MM.1S (cell line): ENCODE measurements around the gene RIPOR2.

Experiments
- DNase-seq: peaks from one replicate; pipeline ENCODE4 v3.0.0-alpha.2; 2015
- H2AFZ ChIP-seq: fragments of 300-600 bp; sonication (generic); 2 replicates; pipeline ENCODE4 v1.6.0; 2016; ENCODE audit warnings: antibody characterized with exemption, low read length
- H3F3A ChIP-seq: fragments of 300-600 bp; sonication (generic); 2 replicates; pipeline ENCODE4 v1.6.1; 2016; ENCODE audit warnings: mild to moderate bottlenecking, antibody characterized with exemption, low read length, moderate library complexity, mixed read lengths; ENCODE audit not compliant: insufficient read depth
- H3K27ac ChIP-seq: fragments of 300-600 bp; sonication (generic); 2 replicates; pipeline ENCODE4 v1.5.1; 2016; ENCODE audit warnings: mild to moderate bottlenecking, low read length
- H3K27me3 ChIP-seq: fragments of 300-600 bp; sonication (generic); replicated peaks from 2 replicates; pipeline ENCODE4 v1.6.0; 2016; ENCODE audit warnings: low read length; ENCODE audit not compliant: insufficient read depth
- H3K36me3 ChIP-seq: fragments of 300-600 bp; sonication (generic); replicated peaks from 2 replicates; pipeline ENCODE4 v1.6.1; 2016; ENCODE audit warnings: mild to moderate bottlenecking, low read length, mixed read lengths; ENCODE audit not compliant: insufficient read depth
- H3K4me1 ChIP-seq: fragments of 300-600 bp; sonication (generic); 2 replicates; pipeline ENCODE4 v1.6.1; 2016; ENCODE audit warnings: low read length, mixed read lengths
- H3K4me2 ChIP-seq: fragments of 300-600 bp; sonication (generic); 2 replicates; pipeline ENCODE4 v1.6.0; 2016; ENCODE audit warnings: low read depth, low read length
- H3K4me3 ChIP-seq: fragments of 300-600 bp; sonication (generic); 2 replicates; pipeline ENCODE4 v1.5.1; 2016; ENCODE audit warnings: low read length, mixed read lengths
- H3K79me2 ChIP-seq: fragments of 300-600 bp; sonication (generic); 2 replicates; pipeline ENCODE4 v1.6.1; 2016; ENCODE audit warnings: mixed run types, low read length, mixed read lengths
- H3K9ac ChIP-seq: fragments of 300-600 bp; sonication (generic); 2 replicates; pipeline ENCODE4 v1.6.1; 2016; ENCODE audit warnings: low read length, mixed read lengths
- H3K9me2 ChIP-seq: fragments of 300-600 bp; sonication (generic); replicated peaks from 2 replicates; pipeline ENCODE4 v1.6.1; 2016; ENCODE audit warnings: mild to moderate bottlenecking, low read length, mixed read lengths; ENCODE audit not compliant: insufficient read depth
- H3K9me3 ChIP-seq: fragments of 300-600 bp; sonication (generic); replicated peaks from 2 replicates; pipeline ENCODE4 v1.6.1; 2016; ENCODE audit warnings: mild to moderate bottlenecking, low read length, mixed read lengths; ENCODE audit not compliant: insufficient read depth
- H4K20me1 ChIP-seq: fragments of 300-600 bp; sonication (generic); 2 replicates; pipeline ENCODE4 v1.6.1; 2016; ENCODE audit warnings: mild to moderate bottlenecking, low read length, moderate library complexity, mixed read lengths; ENCODE audit not compliant: insufficient read depth
- CTCF ChIP-seq: fragments of 300-600 bp; sonication (generic); IDR thresholded peaks from 2 replicates; pipeline ENCODE4 v1.5.1; 2016; ENCODE audit warnings: antibody characterized with exemption, low read length, mixed read lengths
- EZH2 ChIP-seq: fragments of 300-600 bp; sonication (generic); optimal IDR thresholded peaks from 2 replicates; pipeline ENCODE3; 2017; ENCODE audit warnings: low read depth, mild to moderate bottlenecking, antibody characterized with exemption, low read length, mixed read lengths
- EZH2phosphoT487 ChIP-seq: fragments of 300-600 bp; sonication (generic); IDR thresholded peaks from 2 replicates; pipeline ENCODE4 v1.6.1; 2018; ENCODE audit warnings: antibody characterized with exemption, low read length

Gene RIPOR2

DNA sequence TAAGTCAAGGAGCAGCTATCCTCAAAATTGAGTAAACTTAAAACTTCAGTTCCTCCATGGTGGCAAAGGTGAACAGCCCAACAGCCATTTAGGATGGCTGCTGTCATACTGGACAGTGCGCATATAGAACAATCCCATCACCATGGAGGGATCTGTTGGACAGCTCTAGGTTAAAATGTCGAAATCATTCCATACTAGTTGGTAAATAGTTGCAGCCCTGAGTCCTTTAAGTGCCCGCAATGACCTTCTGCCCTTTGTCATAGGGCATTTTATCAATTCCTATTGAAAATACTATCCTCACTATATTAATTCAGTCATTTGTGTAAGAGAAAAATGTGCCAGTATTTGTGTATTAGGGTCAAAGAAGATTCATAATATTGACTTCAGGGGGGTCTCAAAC, 128.2 kb downstream of the RIPOR2 start:
- H3K9ac ChIP-seq = no peak overlapping the region
- H4K20me1 ChIP-seq = no peaks in the 10 kb centered on the region
- TF ChIP-seq EZH2 (no peak), CTCF (no peak), EZH2phosphoT487 (no peak)
- H3K79me2 ChIP-seq = no peaks in the 10 kb centered on the region
- H2AFZ ChIP-seq = no peak overlapping the region
- DNase-seq = no peak
- no peaks in the 10 kb centered on the region for H3K27me3 ChIP-seq
- no peaks in the 10 kb centered on the region for H3K9me2 ChIP-seq
- no peak overlapping the region for H3K4me3 ChIP-seq
- H3K4me1 ChIP-seq = no peaks in the 10 kb centered on the region
- no peaks in the 10 kb centered on the region for H3K9me3 ChIP-seq
- H3K36me3 ChIP-seq = no peaks in the 10 kb centered on the region
- H3K27ac ChIP-seq = no peak overlapping the region
- H3K4me2 ChIP-seq = no peak overlapping the region
- no peaks in the 10 kb centered on the region for H3F3A ChIP-seq

GRCh38 chr6:24802271-24803059, 133.3 kb downstream of the RIPOR2 start:
- no peaks in the 10 kb centered on the region for H3K9me3 ChIP-seq
- H3K4me3 ChIP-seq = no peak overlapping the region
- no peaks in the 10 kb centered on the region for H3F3A ChIP-seq
- no peak for TF ChIP-seq EZH2phosphoT487
- TF ChIP-seq EZH2 = no peak
- TF ChIP-seq CTCF = no peak
- DNase-seq = no peak
- H3K79me2 ChIP-seq = no peaks in the 10 kb centered on the region
- no peak overlapping the region for H3K9ac ChIP-seq
- no peak overlapping the region for H2AFZ ChIP-seq
- no peak overlapping the region for H3K27ac ChIP-seq
- H3K4me1 ChIP-seq = no peaks in the 10 kb centered on the region
- H3K27me3 ChIP-seq = no peaks in the 10 kb centered on the region
- no peaks in the 10 kb centered on the region for H3K9me2 ChIP-seq
- no peaks in the 10 kb centered on the region for H3K36me3 ChIP-seq
- H3K4me2 ChIP-seq = no peak overlapping the region
- no peaks in the 10 kb centered on the region for H4K20me1 ChIP-seq

DNA sequence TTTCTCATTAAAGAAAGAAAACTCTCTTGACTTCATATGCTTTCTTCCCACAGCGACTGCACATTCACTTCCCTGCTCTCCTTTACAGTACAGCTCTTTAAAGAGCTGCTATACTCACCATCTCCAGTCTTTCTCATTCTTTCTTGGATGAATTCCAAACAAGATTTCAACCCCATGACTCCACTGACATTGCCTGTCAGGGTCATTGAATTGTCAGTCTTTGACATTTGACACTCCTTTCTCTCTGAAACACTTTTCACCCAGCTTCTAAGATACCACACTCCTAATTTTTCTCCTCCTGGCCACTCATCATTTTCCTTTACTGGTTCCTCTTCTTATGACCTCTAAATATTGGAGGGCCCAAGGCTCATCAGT, 136.2 kb downstream of the RIPOR2 start:
- H3K4me2 ChIP-seq = no peak overlapping the region
- H3K9me3 ChIP-seq = no peaks in the 10 kb centered on the region
- H3K27ac ChIP-seq = no peak overlapping the region
- no peaks in the 10 kb centered on the region for H4K20me1 ChIP-seq
- H3K36me3 ChIP-seq = no peaks in the 10 kb centered on the region
- no peaks in the 10 kb centered on the region for H3K9me2 ChIP-seq
- no peak for DNase-seq
- TF ChIP-seq EZH2 (no peak), CTCF (no peak), EZH2phosphoT487 (no peak)
- H2AFZ ChIP-seq = no peak overlapping the region
- no peak overlapping the region for H3K4me3 ChIP-seq
- H3K9ac ChIP-seq = no peak overlapping the region
- H3K27me3 ChIP-seq = no peaks in the 10 kb centered on the region
- no peaks in the 10 kb centered on the region for H3F3A ChIP-seq
- no peaks in the 10 kb centered on the region for H3K79me2 ChIP-seq
- H3K4me1 ChIP-seq = no peaks in the 10 kb centered on the region
